ENCODE data around the gene TDRKH. TPM values are rescaled to one million over a fixed set of nuclear protein-coding genes. Genes with fewer than 3 reads are reported as not detected.

The TDRKH gene
- total and polyA plus RNA-seq, 4 donors, result 1.5 to 6.7 (median 3.8) TPM

GRCh38 chr1:151832318-151832980 lies 42.1 kb upstream of the TDRKH start:
- peak overlapping the region; percentile 46 to 90 (median 70) for H3K4me3 ChIP-seq (ENCODE audit: low read depth in 1 of 3, low read length in 3 of 3)
- peaks cover 29 to 84% (median 75%) of the 10 kb centered on the region in 4 donors for H3K4me1 ChIP-seq (ENCODE audit: control insufficient read depth in 4 of 4, insufficient read depth in 4 of 4, low read length in 3 of 4)

More at GRCh38 chr1:151832318-151832980, 42.1 kb upstream of the TDRKH start:
- Histone ChIP-seq H3K36me3 (ENCODE audit: control insufficient read depth in 4 of 4, insufficient read depth in 3 of 4, low read depth in 1 of 4, low read length in 3 of 4) (peaks cover 0 to 7% (median 4%) of the 10 kb centered on the region in 4 donors), H3K9ac (ENCODE audit: low read depth in 1 of 2, low read length in 2 of 2) (peak overlapping the region in 1 of 2 donors; percentile 71), H3K9me3 (ENCODE audit: control insufficient read depth in 4 of 4, low read length in 3 of 4) (no peaks in the 10 kb centered on the region), H3K27me3 (ENCODE audit: control insufficient read depth in 4 of 4, insufficient read depth in 4 of 4, low read length in 3 of 4) (no peaks in the 10 kb centered on the region), H3K27ac (ENCODE audit: low read depth in 1 of 2, low read length in 2 of 2) (peak overlapping the region; percentile 94)
- DNase-seq (ENCODE audit: low spot score), result no peak
- 26% methylated on average over 10 of the region's 10 CpGs for WGBS
- TF ChIP-seq GABPA (IDR thresholded peaks at IDR 0.05 in 1 of 2, conservative IDR thresholded peaks at IDR 0.05 in 1 of 2) (no peak), RXRA (IDR thresholded peaks at IDR 0.05) (peak; percentile 82 to 85), MAX (IDR thresholded peaks at IDR 0.05) (peak; percentile 99), NR2F2 (IDR thresholded peaks at IDR 0.05) (no peak), HNF4G (IDR thresholded peaks at IDR 0.05) (no peak), ATF3 (IDR thresholded peaks at IDR 0.05) (peak; percentile 56), SP1 (IDR thresholded peaks at IDR 0.05) (peak; percentile 78), REST (IDR thresholded peaks at IDR 0.05) (peak; percentile 25), YY1 (IDR thresholded peaks at IDR 0.05) (peak; percentile 40), CTCF (IDR thresholded peaks at IDR 0.05; ENCODE audit: low read depth, low read length, missing input control) (no peak), RAD21 (IDR thresholded peaks at IDR 0.05) (peak in 1 of 2 donors; percentile 18), TAF1 (conservative IDR thresholded peaks at IDR 0.05) (no peak), FOXA2 (IDR thresholded peaks at IDR 0.05) (peak; percentile 94), HNF4A (conservative IDR thresholded peaks at IDR 0.05) (peak; percentile 67 to 84), ZBTB33 (IDR thresholded peaks at IDR 0.05) (no peak), JUND (IDR thresholded peaks at IDR 0.05) (peak in 1 of 2 donors; percentile 55), FOXA1 (IDR thresholded peaks at IDR 0.05) (peak; percentile 87), EGR1 (IDR thresholded peaks at IDR 0.05; ENCODE audit: low read depth in 2 of 2) (peak; percentile 49 to 83)
